ENCODE results near the gene NKAPL.
A peak's percentile ranks its signal among the peaks of the same experiment; 100 is the strongest.

NKAPL gene

GRCh38 chr6:28245206-28245941 is 13.7 kb upstream of the NKAPL start:
- DNase-seq (ENCODE audit: low read depth in 2 of 2) = no peak

GRCh38 chr6:28248916-28249315 is 10.2 kb upstream of the NKAPL start:
- DNase-seq (ENCODE audit: low read depth in 2 of 2) = no peak

GRCh38 chr6:28250747-28251146 is 8.3 kb upstream of the NKAPL start:
- DNase-seq (ENCODE audit: low read depth in 2 of 2) = no peak

- no peak for DNase-seq (ENCODE audit: low read depth in 2 of 2)
Measured at GRCh38 chr6:28251661-28252008, 7.5 kb upstream of the NKAPL start.

GRCh38 chr6:28252009-28252975 is 6.8 kb upstream of the NKAPL start, which contains the start of gene ZKSCAN4:
ZKSCAN4 (minus strand) TSS chr6:28252269; CDS start chr6:28251980, 289 bp downstream.
- peak; percentile 72 to 82 for DNase-seq (ENCODE audit: low read depth in 2 of 2)

- DNase-seq (ENCODE audit: low read depth in 2 of 2) = no peak
Measured at GRCh38 chr6:28254121-28254519, 5.0 kb upstream of the NKAPL start.

GRCh38 chr6:28257042-28257441 is 2.1 kb upstream of the NKAPL start:
- DNase-seq (ENCODE audit: low read depth in 2 of 2) = no peak

- DNase-seq (ENCODE audit: low read depth in 2 of 2) = no peak
Measured at GRCh38 chr6:28263922-28264321, 4.8 kb downstream of the NKAPL start.

GRCh38 chr6:28264834-28265401 is 5.8 kb downstream of the NKAPL start:
- DNase-seq (ENCODE audit: low read depth in 2 of 2) = no peak

- DNase-seq (ENCODE audit: low read depth in 2 of 2) = no peak
Measured at GRCh38 chr6:28266563-28266961, 7.5 kb downstream of the NKAPL start.

GRCh38 chr6:28266962-28267694 is 8.0 kb downstream of the NKAPL start, which contains the start of gene ZSCAN26:
ZSCAN26 (plus strand) TSS chr6:28267143; CDS start chr6:28271920, 4,777 bp downstream.
- peak; percentile 77 for DNase-seq (ENCODE audit: low read depth in 2 of 2)

- no peak for DNase-seq (ENCODE audit: low read depth in 2 of 2)
Measured at GRCh38 chr6:28267695-28268059, 8.6 kb downstream of the NKAPL start.

GRCh38 chr6:28269492-28269891 is 10.4 kb downstream of the NKAPL start:
- DNase-seq (ENCODE audit: low read depth in 2 of 2) = no peak

GRCh38 chr6:28274888-28275287 is 15.8 kb downstream of the NKAPL start:
- DNase-seq (ENCODE audit: low read depth in 2 of 2) = no peak

GRCh38 chr6:28277746-28278145 is 18.6 kb downstream of the NKAPL start:
- no peak for DNase-seq (ENCODE audit: low read depth in 2 of 2)

GRCh38 chr6:28280595-28281287 is 21.6 kb downstream of the NKAPL start:
- DNase-seq (ENCODE audit: low read depth in 2 of 2) = no peak

GRCh38 chr6:28281288-28282064 is 22.4 kb downstream of the NKAPL start, which contains the start of gene PGBD1:
PGBD1 (plus strand) TSS chr6:28281572; CDS start chr6:28283814, 2,242 bp downstream.
- peak; percentile 46 to 51 for DNase-seq (ENCODE audit: low read depth in 2 of 2)

- DNase-seq (ENCODE audit: low read depth in 2 of 2) = no peak
Measured at GRCh38 chr6:28282926-28283325, 23.8 kb downstream of the NKAPL start.

- no peak for DNase-seq (ENCODE audit: low read depth in 2 of 2)
Measured at GRCh38 chr6:28291573-28291972, 32.5 kb downstream of the NKAPL start.

GRCh38 chr6:28295326-28295725 is 36.2 kb downstream of the NKAPL start:
- no peak for DNase-seq (ENCODE audit: low read depth in 2 of 2)

All from stimulated activated CD4-positive, alpha-beta T cell treated with anti-CD3 and anti-CD28 coated beads, Interleukin-4, amount 100 ng/mL, for 48 hours (primary cell).